ENCODE data around the gene CYBA.

- TF ChIP-seq POLR2A (IDR thresholded peaks at IDR 0.05), result no peak
- no peak for TF ChIP-seq CTCF (IDR thresholded peaks at IDR 0.05)
- TF ChIP-seq POLR2AphosphoS5 (IDR thresholded peaks at IDR 0.05), result no peak
Observed at GRCh38 chr16:88653596-88654362, 2.9 kb upstream of the CYBA start.

Measured in breast epithelium (tissue), 3 donors.